CD4-positive, alpha-beta T cell (primary cell): Measurements from ENCODE around the gene ZNF428. TPM values are rescaled to one million over a fixed set of nuclear protein-coding genes. Genes with fewer than 3 reads are reported as not detected.

Source experiments
- ATAC-seq: fragments of 200-7000 bp; cut with Tn5 transposase; one replicate; pipeline ENCODE4 v1.10.0; 2022; ENCODE audit warnings: mild to moderate bottlenecking; ENCODE audit not compliant: poor library complexity
- CTCF ChIA-PET: fragments of 350-600 bp; sonication (Branson Sonifier 250); formaldehyde crosslinking; loops from one replicate; lab custom pipeline; 2021; ENCODE audit warnings: antibody characterized with exemption, inconsistent platforms; lab: Charles Lee
- POLR2A ChIA-PET: fragments of 350-600 bp; sonication (Branson Sonifier 250); formaldehyde crosslinking; loops from one replicate; lab custom pipeline; 2021; ENCODE audit warnings: antibody characterized with exemption, inconsistent platforms; lab: Charles Lee
- DNase-seq, 14 experiments: peaks; one replicate each; pipeline ENCODE4 v3.0.0-alpha.2; 2013 to 2020; ENCODE audit warnings: mixed read lengths in 2 of 14
- H3K27ac ChIP-seq, 2 donors: one replicate each; pipeline versions ENCODE4 v1.5.1 to v1.7.0; 2013; ENCODE audit warnings: low read length in 2 of 2, low read depth in 1 of 2, mild to moderate bottlenecking in 1 of 2
- H3K27me3 ChIP-seq, 2 experiments: 1 replicate in 1 of 2; 2 replicates in 1 of 2; pipeline versions ENCODE4 v1.6.1 to v1.7.0; 2013; ENCODE audit warnings: low read length in 2 of 2, control low read depth in 1 of 2, mild to moderate bottlenecking in 1 of 2, moderate library complexity in 1 of 2; ENCODE audit not compliant: insufficient read depth in 2 of 2, control insufficient read depth in 1 of 2
- H3K36me3 ChIP-seq: one replicate; pipeline ENCODE4 v1.6.1; 2013; ENCODE audit warnings: low read length, control low read depth; ENCODE audit not compliant: insufficient read depth
- H3K4me1 ChIP-seq: one replicate; pipeline ENCODE4 v1.6.1; 2013; ENCODE audit warnings: low read length, control low read depth; ENCODE audit not compliant: insufficient read depth
- H3K4me3 ChIP-seq: one replicate; pipeline ENCODE4 v1.5.1; 2013; ENCODE audit warnings: mild to moderate bottlenecking, low read length, moderate library complexity
- H3K9me3 ChIP-seq, 2 experiments: 1 replicate in 1 of 2; 2 replicates in 1 of 2; pipeline versions ENCODE4 v1.6.1 to v1.7.0; 2013; ENCODE audit warnings: low read length in 2 of 2, mild to moderate bottlenecking in 2 of 2, control low read depth in 1 of 2, moderate library complexity in 1 of 2; ENCODE audit not compliant: control insufficient read depth in 1 of 2, insufficient read depth in 1 of 2
- H3K27ac Mint-ChIP-seq: one replicate; pipeline ENCODE4 v1.8.0; 2020; ENCODE audit warnings: mixed read lengths
- H3K27me3 Mint-ChIP-seq: one replicate; pipeline ENCODE4 v1.8.0; 2021; ENCODE audit warnings: mixed read lengths
- H3K36me3 Mint-ChIP-seq: one replicate; pipeline ENCODE4 v1.8.0; 2021; ENCODE audit warnings: low read depth, mixed read lengths
- H3K4me1 Mint-ChIP-seq: one replicate; pipeline ENCODE4 v1.8.0; 2021; ENCODE audit warnings: low read depth, mixed read lengths
- H3K4me3 Mint-ChIP-seq: one replicate; pipeline ENCODE4 v1.8.0; 2020; ENCODE audit warnings: mild to moderate bottlenecking, mixed read lengths
- H3K9me3 Mint-ChIP-seq: one replicate; pipeline ENCODE4 v1.8.0; 2020; ENCODE audit warnings: mixed read lengths
- CTCF ChIP-seq: fragments of 200-600 bp; IDR thresholded peaks from one replicate; pipeline ENCODE4 v1.8.0; 2022; ENCODE audit warnings: antibody characterized with exemption, mild to moderate bottlenecking
- intact Hi-C, 2 experiments: fragments of 100-400 bp; cut with DNase I in 1 of 2; cut with micrococcal nuclease in 1 of 2; formaldehyde crosslinking; loops; one replicate each; pipeline versions ENCODE4 v1.15.1 to v1.9.0; 2023 to 2025; cut with DNase I, micrococcal nuclease
- total RNA-seq, 174 experiments: library from RNA in 2 of 174; stranded (reverse) in 2 of 174; gene quantifications; one replicate each; pipeline ENCODE4 v1.2.3 and lab custom pipeline; 2021 to 2026

The ZNF428 gene
- total RNA-seq, 2 experiments from 2014 or later, result 22.3 to 24.8 TPM

DNA sequence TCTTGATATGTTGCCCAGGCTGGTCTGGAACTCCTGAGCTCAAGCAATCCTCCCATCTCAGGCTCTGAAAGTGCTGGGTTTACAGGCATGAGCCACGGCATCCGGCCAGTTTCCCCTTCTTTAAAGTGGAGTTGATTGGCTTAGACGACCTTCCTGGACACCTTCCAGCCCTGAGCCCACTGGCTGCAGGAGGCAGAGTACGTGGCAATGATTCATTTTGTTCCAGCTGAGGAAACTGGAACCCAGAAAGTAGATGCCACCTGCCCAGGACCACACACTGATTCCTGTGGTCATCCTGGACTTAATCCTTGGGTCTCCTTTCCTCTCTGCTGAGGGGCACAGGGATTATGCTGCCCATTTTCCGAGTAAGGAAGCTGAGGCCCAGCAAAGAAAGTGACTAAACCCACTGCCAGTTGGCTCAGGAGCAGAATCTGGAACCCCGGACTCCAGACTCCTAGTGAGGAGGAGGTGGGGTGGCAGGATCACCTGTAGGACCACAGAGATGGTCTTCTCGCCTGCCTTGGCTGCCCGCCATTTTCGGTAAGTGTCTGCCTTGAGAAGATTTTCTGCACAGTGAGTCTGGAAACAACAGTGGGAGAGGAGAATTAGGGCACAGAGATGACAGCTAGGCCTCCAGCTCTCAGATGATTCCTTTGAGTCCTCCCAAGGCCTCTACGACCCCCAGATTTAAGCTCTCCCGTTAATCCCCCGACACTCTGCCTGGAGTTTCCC lies 44.8 kb downstream of the ZNF428 start:
- Histone ChIP-seq H3K4me1 (peaks cover 28% of the 10 kb centered on the region), H3K27me3 (no peaks in the 10 kb centered on the region), H3K9me3 (no peaks in the 10 kb centered on the region), H3K36me3 (no peaks in the 10 kb centered on the region), H3K27ac (peak overlapping the region; percentile 81 to 94), H3K4me3 (peak overlapping the region; percentile 90)
- peaks cover 27% of the 10 kb centered on the region for H3K36me3 Mint-ChIP-seq
- no peaks in the 10 kb centered on the region for H3K9me3 Mint-ChIP-seq
- H3K4me1 Mint-ChIP-seq, result peaks cover 58% of the 10 kb centered on the region
- H3K27ac Mint-ChIP-seq, result peak overlapping the region; percentile 96
- peak overlapping the region; percentile 98 for H3K4me3 Mint-ChIP-seq
- CTCF ChIA-PET, result interaction anchor here (1.0 to 3.1 kb wide), 4 partner anchors 19 to 25 kb away, joined by 4 to 22 read pairs (median 8); partner anchors contain the start of genes IRGQ and ZNF576
- ATAC-seq (no peak), DNase-seq (peak in 1 of 14 experiments; percentile 36)
- POLR2A ChIA-PET, result interaction anchor here (0.7 to 4.0 kb wide), 10 partner anchors 9 to 94 kb away, joined by 3 to 27 read pairs (median 4); partner anchors contain the start of genes IRGQ, ZNF575 and ZNF576
- H3K27me3 Mint-ChIP-seq, result no peaks in the 10 kb centered on the region
- intact Hi-C loops, result loop anchor here (1.0 kb wide), 4 partner anchors 19 to 45 kb away; partner anchors contain the start of genes IRGQ (in 2 of the 2), ZNF576 (in 2 of the 2), ZNF428 (in 1 of the 2) and ZNF575 (in 1 of the 2)
- no peak for TF ChIP-seq CTCF

- Mint-ChIP-seq H3K27ac (peak overlapping the region; percentile 48), H3K27me3 (no peaks in the 10 kb centered on the region), H3K9me3 (no peaks in the 10 kb centered on the region), H3K4me3 (no peak overlapping the region), H3K36me3 (peaks cover 27% of the 10 kb centered on the region), H3K4me1 (peaks cover 51% of the 10 kb centered on the region)
- TF ChIP-seq CTCF, result no peak
- Histone ChIP-seq H3K36me3 (no peaks in the 10 kb centered on the region), H3K4me3 (no peak overlapping the region), H3K4me1 (peaks cover 28% of the 10 kb centered on the region), H3K27ac (no peak overlapping the region), H3K27me3 (no peaks in the 10 kb centered on the region), H3K9me3 (no peaks in the 10 kb centered on the region)
- ATAC-seq (no peak), DNase-seq (no peak)
- ChIA-PET CTCF (interaction anchor here (0.9 to 1.2 kb wide), 2 partner anchors 17 to 22 kb away, joined by 3 read pairs; no protein-coding TSS in a partner anchor), POLR2A (interaction anchor here (0.6 kb wide), 1 partner anchor 43 kb away, joined by 3 read pairs; no protein-coding TSS in a partner anchor)
- intact Hi-C loops, result no loop called here
These were observed 47.2 kb downstream of the ZNF428 start for GRCh38 chr19:43572171-43572588.

- Mint-ChIP-seq H3K36me3 (peaks cover 22% of the 10 kb centered on the region), H3K27ac (peak overlapping the region; percentile 52), H3K4me3 (no peak overlapping the region), H3K9me3 (no peaks in the 10 kb centered on the region), H3K27me3 (no peaks in the 10 kb centered on the region), H3K4me1 (peaks cover 43% of the 10 kb centered on the region)
- Histone ChIP-seq H3K27ac (peak overlapping the region in 1 of 2 donors; percentile 29), H3K27me3 (no peaks in the 10 kb centered on the region), H3K4me3 (no peak overlapping the region), H3K36me3 (no peaks in the 10 kb centered on the region), H3K9me3 (no peaks in the 10 kb centered on the region), H3K4me1 (peaks cover 19% of the 10 kb centered on the region)
- DNase-seq (no peak), ATAC-seq (no peak)
- no peak for TF ChIP-seq CTCF
- CTCF ChIA-PET, result no interaction called here
- intact Hi-C loops, result no loop called here
- POLR2A ChIA-PET, result no interaction called here
These were observed 49.1 kb downstream of the ZNF428 start for GRCh38 chr19:43570174-43570791.
